HEK293 (cell line): ENCODE data around the gene BRPF1.

Experiments used
- CTCF ChIA-PET: fragments of 350-600 bp; formaldehyde crosslinking; extraction: SDS; loops from one replicate; lab custom pipeline; 2021; ENCODE audit warnings: antibody characterized with exemption; lab: Yijun Ruan, JAX
- POLR2A ChIA-PET: fragments of 300-600 bp; formaldehyde crosslinking; extraction: SDS; loops from one replicate; lab custom pipeline; 2020; ENCODE audit warnings: antibody characterized with exemption, inconsistent platforms; lab: Yijun Ruan, JAX
- H3K27ac ChIP-seq: fragments of 200-500 bp; sonication (Bioruptor generic); 2 replicates; pipeline ENCODE4 v1.5.1; 2014; ENCODE audit warnings: low read depth, low read length, control low read depth, inconsistent platforms; ENCODE audit errors: extremely low read depth
- H3K36me3 ChIP-seq, 2 experiments: fragments of 200-500 bp in 1 of 2; sonication (Bioruptor generic) in 1 of 2; 1 replicate in 1 of 2; 2 replicates in 1 of 2; pipeline ENCODE4 v1.5.1; 2014 to 2017; ENCODE audit warnings: inconsistent platforms in 2 of 2, low read length in 2 of 2; ENCODE audit not compliant: control insufficient read depth in 2 of 2, insufficient read depth in 1 of 2
- H3K4me1 ChIP-seq: fragments of 200-500 bp; sonication (Bioruptor generic); 2 replicates; pipeline ENCODE4 v1.5.1; 2014; ENCODE audit warnings: mild to moderate bottlenecking, low read length, inconsistent platforms; ENCODE audit not compliant: control insufficient read depth, insufficient read depth
- H3K4me3 ChIP-seq: 2 replicates; pipeline ENCODE4 v1.5.1; 2011; ENCODE audit warnings: low read depth, mild to moderate bottlenecking, control low read depth, low read length, moderate library complexity
- H3K9me3 ChIP-seq: fragments of 200-500 bp; sonication (Bioruptor generic); 2 replicates; pipeline ENCODE4 v1.5.1; 2014; ENCODE audit warnings: low read depth, low read length, inconsistent platforms; ENCODE audit not compliant: control insufficient read depth, insufficient read depth
- BCL11A ChIP-seq: fragments of 450-650 bp; formaldehyde crosslinking; IDR thresholded peaks from 2 replicates; pipeline ENCODE4 v1.5.1; 2016; ENCODE audit warnings: low read depth, missing biosample characterization, missing genetic modification characterization
- BCL6B ChIP-seq: fragments of 450-650 bp; formaldehyde crosslinking; IDR thresholded peaks from 2 replicates; pipeline ENCODE4 v1.5.1; 2017; ENCODE audit warnings: missing biosample characterization, missing genetic modification characterization
- GFI1B ChIP-seq: fragments of 450-650 bp; formaldehyde crosslinking; IDR thresholded peaks from 2 replicates; pipeline ENCODE4 v1.5.1; 2016; ENCODE audit warnings: missing biosample characterization, missing genetic modification characterization
- KLF10 ChIP-seq: fragments of 450-650 bp; IDR thresholded peaks from 2 replicates; pipeline ENCODE4 v1.5.1; 2018; ENCODE audit warnings: missing biosample characterization, mild to moderate bottlenecking, missing genetic modification characterization
- OSR2 ChIP-seq: fragments of 450-650 bp; formaldehyde crosslinking; IDR thresholded peaks from 2 replicates; pipeline ENCODE4 v1.5.1; 2016; ENCODE audit warnings: missing biosample characterization, missing genetic modification characterization
- SP2 ChIP-seq: fragments of 450-650 bp; formaldehyde crosslinking; IDR thresholded peaks from 2 replicates; pipeline ENCODE4 v1.5.1; 2016; ENCODE audit warnings: missing biosample characterization, missing genetic modification characterization
- TRIM28 ChIP-seq: IDR thresholded peaks from 2 replicates; pipeline ENCODE4 v1.6.1; 2011; ENCODE audit warnings: low read length, control low read depth, borderline replicate concordance
- WT1 ChIP-seq: fragments of 450-650 bp; formaldehyde crosslinking; IDR thresholded peaks from 2 replicates; pipeline ENCODE4 v1.5.1; 2016; ENCODE audit warnings: missing biosample characterization, missing genetic modification characterization
- ZBTB6 ChIP-seq: fragments of 450-650 bp; formaldehyde crosslinking; IDR thresholded peaks from 2 replicates; pipeline ENCODE4 v1.5.1; 2017; ENCODE audit warnings: missing biosample characterization, missing genetic modification characterization
- ZBTB8A ChIP-seq: fragments of 450-650 bp; formaldehyde crosslinking; IDR thresholded peaks from 2 replicates; pipeline ENCODE4 v1.5.1; 2016; ENCODE audit warnings: missing biosample characterization, missing genetic modification characterization
- ZFP69B ChIP-seq: fragments of 450-650 bp; formaldehyde crosslinking; IDR thresholded peaks from 2 replicates; pipeline ENCODE4 v1.5.1; 2016; ENCODE audit warnings: missing biosample characterization, missing genetic modification characterization
- ZNF10 ChIP-seq: fragments of 450-650 bp; formaldehyde crosslinking; IDR thresholded peaks from 2 replicates; pipeline ENCODE4 v1.5.1; 2017; ENCODE audit warnings: missing biosample characterization, missing genetic modification characterization
- ZNF121 ChIP-seq: fragments of 450-650 bp; formaldehyde crosslinking; IDR thresholded peaks from 2 replicates; pipeline ENCODE4 v1.5.1; 2016; ENCODE audit warnings: missing biosample characterization, missing genetic modification characterization
- ZNF138 ChIP-seq: fragments of 450-650 bp; formaldehyde crosslinking; IDR thresholded peaks from 2 replicates; pipeline ENCODE4 v1.5.1; 2016; ENCODE audit warnings: missing biosample characterization, missing genetic modification characterization, borderline replicate concordance
- ZNF239 ChIP-seq: fragments of 450-650 bp; formaldehyde crosslinking; IDR thresholded peaks from 2 replicates; pipeline ENCODE4 v1.5.1; 2016; ENCODE audit warnings: missing biosample characterization, missing genetic modification characterization
- ZNF335 ChIP-seq: fragments of 450-650 bp; formaldehyde crosslinking; conservative IDR thresholded peaks from 2 replicates; pipeline ENCODE4 v1.5.1; 2016; ENCODE audit warnings: missing biosample characterization, missing genetic modification characterization
- ZNF366 ChIP-seq: fragments of 450-650 bp; formaldehyde crosslinking; conservative IDR thresholded peaks from 2 replicates; pipeline ENCODE4 v1.5.1; 2016; ENCODE audit warnings: missing biosample characterization, missing genetic modification characterization
- ZNF449 ChIP-seq: fragments of 450-650 bp; formaldehyde crosslinking; IDR thresholded peaks from 2 replicates; pipeline ENCODE4 v1.5.1; 2017; ENCODE audit warnings: missing biosample characterization, mild to moderate bottlenecking, missing genetic modification characterization, moderate library complexity
- ZNF473 ChIP-seq: fragments of 450-650 bp; formaldehyde crosslinking; IDR thresholded peaks from 2 replicates; pipeline ENCODE4 v1.5.1; 2017; ENCODE audit warnings: missing biosample characterization, missing genetic modification characterization
- ZNF513 ChIP-seq: fragments of 450-650 bp; IDR thresholded peaks from 2 replicates; pipeline ENCODE4 v1.5.1; 2018; ENCODE audit warnings: missing biosample characterization, missing genetic modification characterization
- ZNF555 ChIP-seq: fragments of 450-650 bp; formaldehyde crosslinking; conservative IDR thresholded peaks from 2 replicates; pipeline ENCODE4 v1.5.1; 2017; ENCODE audit warnings: missing biosample characterization, mild to moderate bottlenecking, missing genetic modification characterization, inconsistent platforms
- ZNF830 ChIP-seq: fragments of 450-650 bp; IDR thresholded peaks from 2 replicates; pipeline ENCODE4 v1.5.0; 2018; ENCODE audit warnings: missing biosample characterization, missing genetic modification characterization, low read depth, mild to moderate bottlenecking, moderate library complexity
- ZNF837 ChIP-seq: fragments of 450-650 bp; formaldehyde crosslinking; IDR thresholded peaks from 2 replicates; pipeline ENCODE4 v1.5.1; 2016; ENCODE audit warnings: missing biosample characterization, missing genetic modification characterization
- TF ChIP-seq, protein P1 (sequence below): fragments of 450-650 bp; formaldehyde crosslinking; optimal IDR thresholded peaks from 2 replicates; pipeline ENCODE3; 2016; ENCODE audit warnings: missing biosample characterization, mild to moderate bottlenecking, missing genetic modification characterization

The BRPF1 gene

DNA sequence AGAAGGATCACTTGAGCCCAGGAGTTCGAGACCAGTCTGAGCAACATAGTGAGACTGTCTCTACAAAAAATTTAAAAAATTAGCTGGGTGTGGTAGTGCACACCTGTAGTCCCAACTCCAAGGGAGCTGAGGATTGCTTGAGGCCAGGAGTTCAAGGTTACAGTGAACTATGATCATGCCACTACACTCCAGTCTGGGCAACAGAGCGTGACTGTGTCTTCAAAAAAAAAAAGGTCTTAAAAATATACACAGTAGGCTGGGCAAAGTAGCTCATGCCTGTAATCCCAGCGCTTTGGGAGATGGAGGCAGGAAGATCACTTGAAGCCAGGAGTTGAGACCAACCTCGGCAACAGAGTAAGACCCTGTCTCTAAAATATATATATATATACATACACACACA lies 49.4 kb downstream of the BRPF1 start:
- Histone ChIP-seq H3K27ac (no peak overlapping the region), H3K36me3 (peaks cover 13 to 61% of the 10 kb centered on the region in 2 experiments; a peak in 2 of 3 replicates), H3K4me3 (no peak overlapping the region), H3K9me3 (no peaks in the 10 kb centered on the region)
- POLR2A ChIA-PET, result interaction anchor here (1.7 to 2.0 kb wide), 2 partner anchors 11 to 12 kb away, joined by 6 to 8 read pairs; partner anchors contain the start of genes ARPC4 and CAMK1
- TF ChIP-seq TRIM28 (no peak), ZNF513 (tag by site-specific recombination) (no peak), ZBTB6 (no peak), ZNF10 (tag by site-specific recombination) (no peak), ZNF837 (tag by site-specific recombination) (no peak), ZBTB8A (no peak), ZNF555 (no peak)
- TF ChIP-seq, protein P1, sequence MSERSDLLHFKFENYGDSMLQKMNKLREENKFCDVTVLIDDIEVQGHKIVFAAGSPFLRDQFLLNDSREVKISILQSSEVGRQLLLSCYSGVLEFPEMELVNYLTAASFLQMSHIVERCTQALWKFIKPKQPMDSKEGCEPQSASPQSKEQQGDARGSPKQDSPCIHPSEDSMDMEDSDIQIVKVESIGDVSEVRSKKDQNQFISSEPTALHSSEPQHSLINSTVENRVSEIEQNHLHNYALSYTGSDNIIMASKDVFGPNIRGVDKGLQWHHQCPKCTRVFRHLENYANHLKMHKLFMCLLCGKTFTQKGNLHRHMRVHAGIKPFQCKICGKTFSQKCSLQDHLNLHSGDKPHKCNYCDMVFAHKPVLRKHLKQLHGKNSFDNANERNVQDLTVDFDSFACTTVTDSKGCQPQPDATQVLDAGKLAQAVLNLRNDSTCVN (tag by site-specific recombination), result no peak
- TF ChIP-seq, all 188 proteins: peak for 0
- no peaks in the 10 kb centered on the region for H3K4me1 ChIP-seq
- CTCF ChIA-PET, result interaction anchor here (0.7 kb wide), 1 partner anchor 36 kb away, joined by 3 read pairs; no protein-coding TSS in a partner anchor

DNA sequence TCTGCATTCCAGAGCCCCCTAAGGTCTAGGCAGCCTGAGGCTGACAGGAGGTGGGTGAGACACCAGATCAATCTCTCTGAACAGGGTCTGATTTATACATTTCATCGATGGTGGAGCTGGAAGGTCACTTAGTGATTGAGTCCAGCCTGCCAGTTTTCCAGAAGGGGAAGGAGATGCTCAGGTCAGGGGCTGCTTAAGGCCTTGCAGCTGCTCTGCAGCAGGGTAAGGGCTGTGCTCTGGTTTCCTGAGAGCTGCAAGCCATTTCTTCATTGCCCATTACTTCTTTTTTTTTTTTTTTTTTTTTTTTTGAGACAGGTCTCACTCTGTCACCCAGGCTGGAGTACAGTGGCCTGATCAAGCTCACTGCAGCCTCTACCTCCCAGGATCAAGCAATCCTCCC lies 50.0 kb downstream of the BRPF1 start:
- Histone ChIP-seq H3K36me3 (peaks cover 13 to 67% of the 10 kb centered on the region in 2 experiments; a peak in 2 of 3 replicates), H3K4me3 (no peak overlapping the region), H3K27ac (no peak overlapping the region), H3K9me3 (no peaks in the 10 kb centered on the region), H3K4me1 (no peaks in the 10 kb centered on the region)
- ChIA-PET POLR2A (interaction anchor here (1.4 to 2.0 kb wide), 4 partner anchors 11 to 15 kb away, joined by 3 to 8 read pairs (median 6); partner anchors contain the start of genes ARPC4 and CAMK1), CTCF (interaction anchor here (1.2 to 2.0 kb wide), 2 partner anchors 9 to 149 kb away, joined by 3 to 4 read pairs; no protein-coding TSS in a partner anchor)
- no peak for TF ChIP-seq SP2 (tag by site-specific recombination)
- TF ChIP-seq KLF10 (tag by site-specific recombination), result no peak
- TF ChIP-seq ZNF239 (tag by site-specific recombination), result no peak
- TF ChIP-seq ZNF366 (tag by site-specific recombination), result no peak
- no peak for TF ChIP-seq ZNF830 (tag by site-specific recombination)

DNA sequence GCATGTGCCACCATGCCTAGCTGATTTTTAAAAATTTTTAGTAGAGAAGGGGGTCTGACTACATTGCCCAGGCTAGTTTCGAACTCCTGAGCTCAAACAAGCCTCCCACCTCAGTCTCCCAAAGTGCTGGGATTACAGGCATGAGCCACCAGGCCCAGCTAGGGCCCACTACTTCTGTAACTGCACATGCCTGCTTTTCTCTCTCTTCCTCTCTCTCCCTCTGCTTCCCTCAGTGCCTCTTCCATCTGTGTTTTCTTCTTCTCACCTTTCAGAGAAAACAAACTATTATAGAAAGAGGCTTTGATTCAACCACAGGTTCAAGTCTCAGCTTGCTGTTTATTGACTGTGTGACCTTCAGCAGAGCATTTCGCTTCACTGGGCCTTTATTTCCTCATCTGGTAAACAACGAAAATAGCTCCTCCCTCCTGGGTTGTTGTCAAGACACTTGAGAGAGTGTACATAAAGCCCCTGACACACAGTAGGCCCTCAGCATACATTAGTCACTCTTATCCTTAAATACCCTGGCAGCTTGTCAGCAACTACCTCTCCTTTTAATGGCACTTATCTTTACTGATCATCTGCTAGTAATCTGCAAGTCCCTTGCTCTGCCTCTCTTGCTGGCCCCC lies 50.6 kb downstream of the BRPF1 start:
- H3K4me3 ChIP-seq, result no peak overlapping the region
- no peaks in the 10 kb centered on the region for H3K4me1 ChIP-seq
- H3K27ac ChIP-seq, result no peak overlapping the region
- peaks cover 13 to 72% of the 10 kb centered on the region in 2 experiments; a peak in 2 of 3 replicates for H3K36me3 ChIP-seq
- H3K9me3 ChIP-seq, result no peaks in the 10 kb centered on the region
- ChIA-PET POLR2A (interaction anchor here (1.4 to 1.7 kb wide), 3 partner anchors 11 to 15 kb away, joined by 3 to 8 read pairs (median 6); partner anchors contain the start of genes ARPC4 and CAMK1), CTCF (interaction anchor here (0.7 to 2.0 kb wide), 5 partner anchors 8 to 569 kb away, joined by 3 to 5 read pairs (median 4); no protein-coding TSS in a partner anchor)
- TF ChIP-seq ZNF449 (tag by site-specific recombination) (no peak), WT1 (tag by site-specific recombination) (peak; percentile 35; the same call in 1 of the 2 replicates), ZNF473 (tag by site-specific recombination) (no peak), ZNF121 (peak; percentile 78; the same call in 1 of the 2 replicates), BCL6B (tag by site-specific recombination) (no peak), OSR2 (peak; percentile 68), ZFP69B (tag by site-specific recombination) (peak; percentile 54; the same call in 1 of the 2 replicates), ZNF138 (tag by site-specific recombination) (no peak), BCL11A (tag by site-specific recombination) (peak; percentile 26; the same call in 1 of the 2 replicates), ZNF335 (tag by site-specific recombination) (0 out of 2 replicates have a peak, but pooled peaks have one; percentile 21), GFI1B (peak; percentile 94)
